Measurements from ENCODE around the gene NGDN.

Gene NGDN

DNA sequence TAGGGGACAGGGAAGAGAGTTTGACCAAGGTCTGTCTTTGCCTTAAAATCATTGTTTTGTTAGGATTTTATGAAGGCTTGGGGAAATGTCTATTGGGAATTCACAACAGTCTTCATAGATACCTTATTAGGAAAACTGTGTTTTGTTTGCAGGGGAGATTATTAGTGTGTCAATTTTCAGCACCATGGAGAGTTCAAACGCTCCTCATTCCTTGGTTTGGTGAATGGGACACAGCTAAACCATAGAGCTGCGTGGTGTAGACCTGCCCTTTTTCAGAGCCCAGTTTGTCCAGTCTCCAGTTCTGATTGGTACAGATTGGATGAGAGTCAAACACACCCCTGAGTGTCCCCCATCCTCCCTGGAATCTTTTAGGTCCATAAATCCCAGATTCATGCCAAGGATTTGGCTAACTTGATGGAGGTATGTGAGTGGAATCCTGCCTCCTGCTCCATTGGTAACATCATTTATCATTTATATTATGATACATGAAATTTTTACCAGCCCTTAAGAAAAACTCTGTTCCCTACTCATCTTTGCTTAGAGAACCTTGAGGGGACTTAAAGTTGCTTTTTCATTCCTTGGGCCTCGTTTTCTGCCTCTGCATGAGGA is 12.0 kb downstream of the NGDN start:
- H3K4me3 Mint-ChIP-seq, result no peak overlapping the region
- H3K36me3 Mint-ChIP-seq (ENCODE audit: low read depth), result peaks cover 18% of the 10 kb centered on the region
- peaks cover 2% of the 10 kb centered on the region for H3K4me1 Mint-ChIP-seq (ENCODE audit: low read depth)
- no peak overlapping the region for H3K27ac Mint-ChIP-seq
- H3K9me3 Mint-ChIP-seq, result no peaks in the 10 kb centered on the region
- H3K27me3 Mint-ChIP-seq (ENCODE audit: low read depth), result no peaks in the 10 kb centered on the region

DNA sequence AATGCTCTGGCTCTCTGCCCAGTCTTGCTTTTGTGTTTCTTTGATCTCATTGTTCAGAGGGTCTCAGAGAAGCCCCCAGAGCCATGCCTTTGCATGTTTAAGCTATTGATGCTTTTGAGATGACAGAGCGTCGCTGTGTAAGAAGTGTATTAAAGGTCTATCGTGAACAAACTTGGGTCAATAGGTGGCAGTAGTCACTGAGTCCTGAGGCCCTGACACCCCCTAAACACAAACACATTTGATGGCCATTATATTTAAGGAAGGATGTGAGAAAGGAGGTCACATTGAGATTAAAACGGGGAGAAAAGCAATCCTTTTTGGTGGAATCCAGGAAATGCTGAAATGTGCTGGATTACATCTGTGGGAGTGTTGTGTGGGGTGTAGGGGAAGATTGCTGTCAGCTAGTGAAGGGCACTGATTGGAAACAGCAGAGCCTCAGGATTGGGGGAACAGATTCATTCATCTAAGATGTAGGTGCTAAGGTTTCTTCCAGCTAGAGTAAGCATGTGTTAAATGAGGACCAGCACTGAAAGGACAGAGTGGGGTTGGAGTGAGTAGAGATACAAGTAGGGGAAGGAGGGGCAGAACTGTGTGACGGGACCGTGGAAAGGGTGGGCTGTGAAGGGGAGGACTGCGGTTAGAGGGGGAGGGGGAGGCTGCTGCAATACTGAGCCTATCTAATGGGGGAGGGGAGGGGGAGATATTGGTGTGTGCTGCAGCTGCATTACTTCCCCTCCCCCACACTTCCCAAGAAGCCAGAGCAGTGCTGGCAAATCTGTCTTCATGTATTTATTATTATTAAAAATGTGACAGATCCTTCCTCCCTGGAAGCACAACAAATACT is 12.7 kb downstream of the NGDN start:
- Mint-ChIP-seq H3K27ac (no peak overlapping the region), H3K4me3 (no peak overlapping the region), H3K36me3 (ENCODE audit: low read depth) (peaks cover 12% of the 10 kb centered on the region), H3K4me1 (ENCODE audit: low read depth) (peaks cover 2% of the 10 kb centered on the region), H3K27me3 (ENCODE audit: low read depth) (no peaks in the 10 kb centered on the region), H3K9me3 (no peaks in the 10 kb centered on the region)

DNA sequence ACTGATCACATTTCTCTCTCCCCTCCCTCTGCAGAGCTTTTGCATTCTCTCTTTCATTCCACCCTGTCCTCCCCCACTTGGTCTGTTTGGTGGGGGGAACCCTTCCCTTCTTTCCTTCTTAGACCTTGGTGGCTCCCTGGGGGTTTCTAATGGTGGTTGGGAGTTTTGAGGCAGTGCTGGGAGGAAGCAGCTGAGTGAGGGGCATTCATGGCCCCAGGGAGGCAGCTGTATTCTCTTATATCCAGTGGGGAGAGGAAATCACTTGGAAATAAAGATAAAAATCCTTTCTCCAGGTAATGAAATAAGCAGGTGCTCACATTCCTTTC is 13.3 kb downstream of the NGDN start:
- Mint-ChIP-seq H3K36me3 (ENCODE audit: low read depth) (peaks cover 8% of the 10 kb centered on the region), H3K9me3 (no peaks in the 10 kb centered on the region), H3K27me3 (ENCODE audit: low read depth) (no peaks in the 10 kb centered on the region), H3K4me3 (no peak overlapping the region), H3K27ac (no peak overlapping the region), H3K4me1 (ENCODE audit: low read depth) (peaks cover 2% of the 10 kb centered on the region)

DNA sequence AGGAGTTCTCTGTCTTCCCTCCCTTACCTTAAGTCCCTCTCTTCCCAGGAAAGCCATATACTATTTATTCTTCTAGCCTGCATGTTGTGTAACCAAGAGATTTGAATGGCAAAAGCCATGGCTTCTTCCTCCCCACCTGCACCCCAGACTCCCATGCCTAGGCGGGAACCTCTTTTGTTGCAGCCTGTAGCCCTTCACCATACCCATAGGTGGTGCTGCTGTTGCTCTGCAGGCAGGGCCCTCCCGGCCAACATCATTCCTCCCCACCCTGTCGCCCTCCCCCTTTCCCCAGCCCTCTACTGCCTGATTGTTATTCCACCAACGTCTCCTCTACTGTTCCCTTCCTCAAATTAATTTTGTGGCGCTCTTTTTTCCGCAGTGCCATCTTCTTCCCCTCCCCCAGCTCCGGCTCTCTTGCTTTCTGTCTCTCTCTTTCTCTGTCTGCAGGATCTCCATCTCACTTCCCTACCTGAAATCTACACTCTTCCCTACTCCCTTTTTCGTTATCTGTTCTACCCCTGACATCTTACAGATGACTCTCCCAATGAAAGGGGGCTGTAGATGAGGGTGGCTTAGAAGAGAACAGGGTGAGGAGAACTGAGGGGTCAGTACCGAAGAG is 13.8 kb downstream of the NGDN start:
- Mint-ChIP-seq H3K36me3 (ENCODE audit: low read depth) (peaks cover 4% of the 10 kb centered on the region), H3K9me3 (no peaks in the 10 kb centered on the region), H3K4me1 (ENCODE audit: low read depth) (peaks cover 1% of the 10 kb centered on the region), H3K27me3 (ENCODE audit: low read depth) (no peaks in the 10 kb centered on the region), H3K27ac (no peak overlapping the region), H3K4me3 (no peak overlapping the region)

DNA sequence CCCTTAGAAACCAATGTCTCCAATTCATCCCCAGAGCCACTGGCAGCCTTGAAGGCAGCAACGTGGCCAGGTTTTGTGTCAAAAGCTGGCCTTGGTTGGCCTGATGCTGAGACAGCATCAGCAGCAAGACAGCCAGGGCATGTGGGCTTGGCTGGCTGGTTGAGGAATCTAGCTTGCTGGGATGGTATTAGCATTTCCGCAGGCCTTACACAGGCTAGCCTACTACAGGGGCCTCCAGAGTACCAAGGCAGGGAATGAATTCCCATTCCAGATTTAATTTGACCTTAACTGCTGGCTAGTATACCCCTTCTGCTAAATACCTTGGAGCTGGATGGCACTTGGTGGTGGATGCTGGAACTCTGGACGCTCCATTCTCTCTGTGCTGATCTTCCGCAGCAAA is 15.8 kb downstream of the NGDN start:
- no peaks in the 10 kb centered on the region for H3K27me3 Mint-ChIP-seq (ENCODE audit: low read depth)
- H3K4me1 Mint-ChIP-seq (ENCODE audit: low read depth), result no peaks in the 10 kb centered on the region
- H3K4me3 Mint-ChIP-seq, result no peak overlapping the region
- H3K27ac Mint-ChIP-seq, result no peak overlapping the region
- H3K36me3 Mint-ChIP-seq (ENCODE audit: low read depth), result peaks cover 2% of the 10 kb centered on the region
- H3K9me3 Mint-ChIP-seq, result no peaks in the 10 kb centered on the region

DNA sequence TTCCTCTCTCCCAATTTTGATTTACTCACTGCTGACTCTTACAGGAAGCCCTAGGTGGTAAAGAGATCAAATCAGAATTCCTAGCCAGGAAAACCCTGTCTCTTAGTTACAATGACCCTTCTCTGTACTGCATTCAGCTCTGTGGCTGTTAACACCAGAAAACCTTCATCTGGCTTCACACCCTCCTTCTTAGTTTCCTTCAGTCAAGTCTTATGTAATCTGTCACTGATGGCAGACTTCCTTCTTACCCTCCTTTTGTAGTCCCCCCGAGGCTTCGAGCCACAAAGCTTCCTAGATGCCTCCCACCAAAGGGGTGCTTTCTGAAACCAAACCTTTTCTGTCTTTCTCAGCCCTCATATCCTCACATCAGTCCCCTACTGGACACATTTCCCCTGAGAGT is 16.5 kb downstream of the NGDN start:
- Mint-ChIP-seq H3K36me3 (ENCODE audit: low read depth) (no peaks in the 10 kb centered on the region), H3K4me1 (ENCODE audit: low read depth) (no peaks in the 10 kb centered on the region), H3K4me3 (no peak overlapping the region), H3K9me3 (no peaks in the 10 kb centered on the region), H3K27ac (no peak overlapping the region), H3K27me3 (ENCODE audit: low read depth) (no peaks in the 10 kb centered on the region)

DNA sequence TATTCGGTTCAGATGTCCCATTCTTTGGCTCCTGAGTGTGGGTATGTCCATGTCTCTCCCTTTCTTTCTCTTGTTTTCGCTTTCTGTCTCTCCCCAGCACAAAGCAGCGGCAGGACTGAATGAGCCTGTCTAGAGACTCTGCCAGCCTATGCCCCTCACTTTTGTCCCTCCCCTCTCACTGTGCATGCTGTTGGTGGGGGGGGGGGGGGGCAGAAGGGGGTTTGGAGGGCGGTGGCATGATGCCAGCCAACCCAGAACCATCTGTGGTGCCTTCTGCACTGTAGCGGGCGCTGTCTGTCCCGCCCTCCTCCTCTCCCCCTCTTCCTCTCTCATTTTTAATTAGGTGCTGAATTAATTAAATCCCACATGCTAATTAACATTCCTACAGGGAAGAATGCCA is 17.7 kb downstream of the NGDN start:
- no peaks in the 10 kb centered on the region for H3K36me3 Mint-ChIP-seq (ENCODE audit: low read depth)
- H3K9me3 Mint-ChIP-seq, result no peaks in the 10 kb centered on the region
- no peak overlapping the region for H3K4me3 Mint-ChIP-seq
- no peak overlapping the region for H3K27ac Mint-ChIP-seq
- H3K4me1 Mint-ChIP-seq (ENCODE audit: low read depth), result no peaks in the 10 kb centered on the region
- H3K27me3 Mint-ChIP-seq (ENCODE audit: low read depth), result no peaks in the 10 kb centered on the region

DNA sequence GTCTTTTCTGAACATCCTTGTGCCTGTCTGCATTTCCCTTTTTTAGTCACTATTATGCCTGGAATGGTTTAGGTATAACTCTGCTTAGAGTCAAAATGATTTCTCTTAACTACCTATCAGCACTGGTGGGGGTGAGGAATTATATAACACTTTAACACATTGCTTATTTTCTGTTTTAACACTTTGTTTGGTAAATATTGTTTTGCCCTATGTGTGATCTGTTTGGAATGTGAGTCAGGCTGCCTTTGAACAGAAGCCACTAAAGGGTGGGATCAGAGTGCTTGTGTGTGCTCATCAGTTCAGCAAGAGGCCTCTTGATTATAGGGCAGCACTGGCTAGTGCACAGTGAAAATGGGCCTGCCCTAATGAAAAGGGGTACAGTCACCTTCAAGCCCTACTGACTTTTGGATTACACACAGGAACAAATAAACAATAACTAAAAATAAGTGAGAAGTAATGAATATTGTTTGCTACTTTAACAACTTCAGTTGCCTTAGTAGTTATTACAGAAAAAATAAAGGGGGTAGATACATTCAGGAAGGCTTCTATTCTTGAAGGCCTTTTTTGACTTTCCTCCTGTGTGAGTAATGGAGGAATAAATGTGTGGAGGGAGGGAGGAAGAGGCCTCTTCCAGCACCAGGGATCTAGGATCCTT is 23.2 kb downstream of the NGDN start:
- Mint-ChIP-seq H3K36me3 (ENCODE audit: low read depth) (no peaks in the 10 kb centered on the region), H3K27ac (no peak overlapping the region), H3K27me3 (ENCODE audit: low read depth) (no peaks in the 10 kb centered on the region), H3K4me3 (no peak overlapping the region), H3K9me3 (no peaks in the 10 kb centered on the region), H3K4me1 (ENCODE audit: low read depth) (no peaks in the 10 kb centered on the region)

DNA sequence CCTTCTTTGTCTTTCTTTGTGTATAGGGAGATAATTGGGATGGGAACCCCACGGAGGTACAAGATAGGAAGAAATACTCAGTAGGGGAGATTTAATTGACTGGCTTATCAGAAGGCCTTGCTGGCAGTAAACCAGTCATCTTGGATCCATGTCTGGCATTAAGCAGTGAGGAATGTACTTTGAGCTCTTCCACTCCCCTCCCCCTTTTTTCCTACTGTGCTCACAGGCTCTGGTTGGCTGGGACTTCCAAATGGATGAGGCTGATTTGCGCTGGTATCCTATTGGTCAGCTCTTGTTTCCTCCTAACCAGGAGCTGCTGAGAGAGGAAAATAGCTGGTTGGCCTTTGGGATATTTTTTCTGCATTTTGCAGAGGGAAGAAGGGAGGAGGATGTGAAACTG is 24.7 kb downstream of the NGDN start:
- no peak overlapping the region for H3K4me3 Mint-ChIP-seq
- no peak overlapping the region for H3K27ac Mint-ChIP-seq

DNA sequence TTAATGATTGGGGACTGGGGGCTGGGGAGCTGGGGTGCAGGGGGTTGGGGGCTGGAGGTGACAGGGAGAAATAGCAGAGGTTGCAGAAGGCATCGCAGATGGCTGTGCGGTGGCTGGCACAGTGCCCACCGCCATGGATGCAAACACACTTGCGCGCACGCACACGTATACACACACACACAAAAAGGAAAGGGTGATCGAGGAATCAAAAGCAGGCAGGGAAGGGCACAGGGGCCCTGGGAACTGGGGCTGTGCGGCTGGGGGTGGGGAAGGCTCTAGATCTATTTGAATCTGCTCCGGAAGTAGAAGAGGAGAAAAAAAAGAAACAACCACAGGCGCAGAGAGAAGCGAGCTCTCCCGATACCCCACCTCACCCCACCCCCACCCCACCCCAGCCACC is 42.7 kb downstream of the NGDN start:
- no peaks in the 10 kb centered on the region for H3K36me3 Mint-ChIP-seq (ENCODE audit: low read depth)
- no peaks in the 10 kb centered on the region for H3K27me3 Mint-ChIP-seq (ENCODE audit: low read depth)
- H3K4me3 Mint-ChIP-seq, result peak overlapping the region; percentile 65
- no peak overlapping the region for H3K27ac Mint-ChIP-seq
- H3K4me1 Mint-ChIP-seq (ENCODE audit: low read depth), result no peaks in the 10 kb centered on the region
- no peaks in the 10 kb centered on the region for H3K9me3 Mint-ChIP-seq

More for the DNA sequence above, 24.7 kb downstream of the NGDN start:
- no peaks in the 10 kb centered on the region for H3K4me1 Mint-ChIP-seq (ENCODE audit: low read depth)
- no peaks in the 10 kb centered on the region for H3K9me3 Mint-ChIP-seq
- H3K27me3 Mint-ChIP-seq (ENCODE audit: low read depth), result no peaks in the 10 kb centered on the region
- H3K36me3 Mint-ChIP-seq (ENCODE audit: low read depth), result no peaks in the 10 kb centered on the region

DNA sequence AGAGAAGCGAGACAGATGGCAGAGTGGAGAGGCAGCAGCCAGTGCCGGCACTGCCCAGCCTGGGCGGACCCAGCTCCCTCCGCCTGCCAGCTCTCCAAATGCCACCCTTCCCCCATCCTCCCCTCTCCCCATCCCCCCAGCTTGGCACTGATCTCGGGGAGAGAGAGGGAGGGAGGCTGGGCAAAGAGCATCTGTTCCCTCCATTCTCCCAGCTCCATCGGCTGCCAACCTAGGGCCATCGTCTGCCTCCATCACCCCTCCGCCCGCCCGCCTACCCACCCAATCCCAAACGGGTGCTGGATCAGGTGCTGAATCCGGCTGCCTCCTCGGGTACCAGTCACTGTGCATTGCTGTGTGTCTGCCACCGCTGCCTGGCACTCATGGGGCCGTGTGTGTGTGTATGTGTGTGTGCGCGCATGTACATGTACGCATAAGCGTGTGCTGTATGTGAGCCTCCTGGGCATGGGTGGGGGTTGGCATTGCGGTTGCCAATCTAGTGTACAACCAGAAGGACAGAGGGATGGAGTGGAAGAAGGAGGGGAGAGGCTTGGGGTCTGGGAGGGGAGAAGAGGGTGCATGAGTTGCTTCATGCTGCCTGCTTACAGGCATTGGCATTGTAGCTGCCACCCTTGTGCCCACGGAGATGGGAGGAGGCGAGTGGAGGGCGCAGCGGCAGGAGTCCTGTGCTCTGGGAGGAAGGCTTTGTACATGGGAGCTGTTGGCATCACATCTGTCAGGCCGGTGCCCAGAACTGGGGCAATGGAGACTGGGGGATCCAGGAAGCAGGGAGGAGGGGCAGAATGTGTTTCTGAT is 43.7 kb downstream of the NGDN start:
- no peaks in the 10 kb centered on the region for H3K36me3 Mint-ChIP-seq (ENCODE audit: low read depth)
- H3K27ac Mint-ChIP-seq, result no peak overlapping the region
- no peaks in the 10 kb centered on the region for H3K4me1 Mint-ChIP-seq (ENCODE audit: low read depth)
- no peak overlapping the region for H3K4me3 Mint-ChIP-seq
- H3K9me3 Mint-ChIP-seq, result no peaks in the 10 kb centered on the region
- H3K27me3 Mint-ChIP-seq (ENCODE audit: low read depth), result no peaks in the 10 kb centered on the region

DNA sequence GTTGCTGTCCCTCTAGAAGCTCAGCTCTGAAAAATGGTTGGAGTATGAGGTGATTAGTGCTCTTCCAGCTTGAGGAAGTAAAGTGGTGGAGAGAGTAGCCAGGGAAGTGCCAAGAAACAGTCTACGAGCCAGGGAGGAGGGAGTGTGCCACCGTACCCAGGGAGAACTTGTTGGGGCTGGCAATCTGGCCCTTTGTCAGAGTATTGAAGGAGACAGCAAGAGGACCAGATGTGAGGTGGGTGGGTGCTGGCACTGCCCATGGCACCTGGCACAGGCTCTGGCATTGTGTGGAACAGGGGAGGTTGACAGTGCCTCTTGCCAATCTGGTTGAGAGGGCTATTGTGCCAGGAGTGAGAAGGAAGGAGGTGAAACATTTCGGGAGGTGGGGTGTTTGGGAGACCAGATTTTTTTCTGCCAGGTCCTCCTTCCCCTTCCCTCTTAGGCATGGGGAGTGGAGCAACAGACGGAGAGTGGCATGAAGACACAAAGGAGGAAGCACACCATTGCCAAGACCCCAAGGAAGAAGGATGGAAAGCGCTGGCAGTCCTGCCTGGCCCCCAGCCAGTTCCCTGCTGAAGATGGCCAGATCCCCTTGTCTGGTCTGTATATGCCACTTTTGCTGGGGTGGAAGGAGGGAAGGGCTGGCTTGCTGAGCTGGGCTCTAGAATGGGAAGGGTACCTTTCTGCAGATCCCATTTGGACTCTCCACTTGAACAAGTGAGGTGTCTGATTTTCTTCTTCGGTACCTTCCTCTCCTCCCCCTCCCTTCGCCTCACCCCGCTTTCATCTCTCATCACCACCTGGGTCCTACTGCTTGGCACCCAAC is 44.5 kb downstream of the NGDN start:
- no peaks in the 10 kb centered on the region for H3K27me3 Mint-ChIP-seq (ENCODE audit: low read depth)
- no peak overlapping the region for H3K4me3 Mint-ChIP-seq
- no peaks in the 10 kb centered on the region for H3K36me3 Mint-ChIP-seq (ENCODE audit: low read depth)
- no peaks in the 10 kb centered on the region for H3K4me1 Mint-ChIP-seq (ENCODE audit: low read depth)
- H3K9me3 Mint-ChIP-seq, result no peaks in the 10 kb centered on the region
- H3K27ac Mint-ChIP-seq, result no peak overlapping the region

DNA sequence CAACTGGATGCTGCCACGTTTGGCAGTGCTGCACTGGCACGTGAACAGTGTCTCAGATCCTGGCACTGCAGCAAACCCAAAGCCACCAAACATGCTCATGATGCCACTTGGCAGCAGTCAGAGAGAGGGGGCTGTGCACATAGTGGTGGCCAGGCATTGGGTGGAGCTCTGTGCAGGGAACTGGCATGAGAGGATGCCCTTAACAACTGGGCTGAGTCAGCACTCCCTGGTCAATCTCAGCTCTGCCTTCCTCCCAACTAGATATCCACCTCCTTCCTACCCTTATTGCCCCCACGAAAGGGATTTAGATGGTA is 45.1 kb downstream of the NGDN start:
- no peaks in the 10 kb centered on the region for H3K9me3 Mint-ChIP-seq
- H3K4me1 Mint-ChIP-seq (ENCODE audit: low read depth), result no peaks in the 10 kb centered on the region
- no peaks in the 10 kb centered on the region for H3K27me3 Mint-ChIP-seq (ENCODE audit: low read depth)
- no peak overlapping the region for H3K27ac Mint-ChIP-seq
- H3K4me3 Mint-ChIP-seq, result no peak overlapping the region
- H3K36me3 Mint-ChIP-seq (ENCODE audit: low read depth), result no peaks in the 10 kb centered on the region

Data from T-helper 1 cell treated with Interleukin-12 subunit alpha and Interleukin-12 subunit beta and Interleukin-4 antibody, amounts not matched to agents 30 μg/mL and 1 μg/mL, for 36 hours (primary cell).